GM21717 (cell line): ENCODE measurements around the gene SLC27A3.

ENCODE experiments used
- ATAC-seq: cut with Tn5 transposase; IDR thresholded peaks from one replicate; pipeline ENCODE4 v1.9.1; 2021; ENCODE audit warnings: mild to moderate bottlenecking, moderate library complexity; ENCODE audit not compliant: unreplicated experiment

The SLC27A3 gene

GRCh38 chr1:153796786-153797659 is 21.8 kb downstream of the SLC27A3 start:
- ATAC-seq, result no peak

- no peak for ATAC-seq
These were observed 23.2 kb downstream of the SLC27A3 start for GRCh38 chr1:153798468-153798780.

GRCh38 chr1:153799016-153799415 is 23.8 kb downstream of the SLC27A3 start:
- no peak for ATAC-seq

- no peak for ATAC-seq
These were observed 24.6 kb downstream of the SLC27A3 start for GRCh38 chr1:153799566-153800465.

GRCh38 chr1:153800516-153800915 is 25.3 kb downstream of the SLC27A3 start:
- no peak for ATAC-seq

- no peak for ATAC-seq
These were observed 25.9 kb downstream of the SLC27A3 start for GRCh38 chr1:153801028-153801625.

GRCh38 chr1:153801786-153802697 is 26.8 kb downstream of the SLC27A3 start:
- ATAC-seq, result no peak

GRCh38 chr1:153803470-153804056 is 28.4 kb downstream of the SLC27A3 start:
- no peak for ATAC-seq

GRCh38 chr1:153804112-153804511 is 28.9 kb downstream of the SLC27A3 start:
- no peak for ATAC-seq

- ATAC-seq, result peak; percentile 75
These were observed 30.0 kb downstream of the SLC27A3 start for GRCh38 chr1:153805042-153805745.

- ATAC-seq, result no peak
These were observed 30.9 kb downstream of the SLC27A3 start for GRCh38 chr1:153805886-153806719.

- ATAC-seq, result no peak
These were observed 41.2 kb downstream of the SLC27A3 start for GRCh38 chr1:153816283-153816889.

- no peak for ATAC-seq
These were observed 43.7 kb downstream of the SLC27A3 start for GRCh38 chr1:153818876-153819275.

- ATAC-seq, result no peak
These were observed 52.2 kb downstream of the SLC27A3 start for GRCh38 chr1:153827168-153827964.
